A673 (cell line): ENCODE results near the gene SMIM8. TPM values are rescaled to one million over a fixed set of nuclear protein-coding genes. Genes with fewer than 3 reads are reported as not detected.
"Not testable (repeated sequence)": the region's sequence is repeated elsewhere in the genome, so short reads cannot be mapped to it uniquely, and the experiment has no call there.

ENCODE experiments used
- BruUV-seq: library from RNA; stranded (reverse); fragments of 400-500 nt; replicated peaks from 2 replicates; lab custom pipeline; 2021; lab: Mats Ljungman, UMichigan
- CTCF ChIA-PET: fragments of 300-600 bp; sonication (Branson Sonifier 250); formaldehyde crosslinking; loops from one replicate; lab custom pipeline; 2022; ENCODE audit warnings: antibody characterized with exemption; lab: Charles Lee
- POLR2A ChIA-PET: fragments of 300-600 bp; sonication (Branson Sonifier 250); formaldehyde crosslinking; loops from one replicate; lab custom pipeline; 2022; ENCODE audit warnings: antibody characterized with exemption; ENCODE audit not compliant: low non-redundant PET; lab: Charles Lee
- DNase-seq: peaks from one replicate; pipeline ENCODE4 v3.0.0-alpha.2; 2015; ENCODE audit warnings: low spot score
- H3K27ac ChIP-seq: fragments of 200-600 bp; sonication (generic); 2 replicates; pipeline ENCODE4 v1.5.1; 2016; ENCODE audit warnings: mixed run types, low read depth, mild to moderate bottlenecking, mixed read lengths, antibody characterized with exemption, low read length; ENCODE audit not compliant: poor library complexity, severe bottlenecking
- H3K27me3 ChIP-seq: fragments of 200-600 bp; sonication (generic); replicated peaks from 2 replicates; pipeline ENCODE4 v1.6.1; 2017; ENCODE audit warnings: mixed run types, low read depth, mild to moderate bottlenecking, mixed read lengths, antibody characterized with exemption, low read length; ENCODE audit not compliant: insufficient read depth, poor library complexity
- H3K36me3 ChIP-seq: fragments of 200-600 bp; sonication (generic); 2 replicates; pipeline ENCODE4 v1.6.1; 2016; ENCODE audit warnings: mixed run types, mild to moderate bottlenecking, mixed read lengths, antibody characterized with exemption, low read length; ENCODE audit not compliant: insufficient read depth, poor library complexity, severe bottlenecking
- H3K4me1 ChIP-seq: fragments of 200-600 bp; sonication (generic); 2 replicates; pipeline ENCODE4 v1.6.1; 2017; ENCODE audit warnings: mixed run types, mild to moderate bottlenecking, mixed read lengths, antibody characterized with exemption, low read length; ENCODE audit not compliant: insufficient read depth, poor library complexity, severe bottlenecking
- H3K4me3 ChIP-seq: fragments of 200-600 bp; sonication (generic); 2 replicates; pipeline ENCODE4 v1.5.1; 2016; ENCODE audit warnings: low read depth, mixed run types, mild to moderate bottlenecking, mixed read lengths, low read length; ENCODE audit not compliant: poor library complexity, severe bottlenecking
- H3K9me3 ChIP-seq: fragments of 200-600 bp; sonication (generic); 2 replicates; pipeline ENCODE4 v1.6.1; 2016; ENCODE audit warnings: mixed run types, low read depth, mild to moderate bottlenecking, mixed read lengths, antibody characterized with exemption, low read length; ENCODE audit not compliant: poor library complexity, severe bottlenecking
- EZH2 ChIP-seq: fragments of 200-600 bp; sonication (generic); IDR thresholded peaks from 2 replicates; pipeline ENCODE4 v1.6.1; 2017; ENCODE audit warnings: borderline replicate concordance, low read depth, mild to moderate bottlenecking, mixed read lengths, antibody characterized with exemption, low read length; ENCODE audit not compliant: poor library complexity, severe bottlenecking
- intact Hi-C: fragments of 100-400 bp; cut with micrococcal nuclease; formaldehyde crosslinking; loops from one replicate; pipeline ENCODE4 v1.10.0; 2022; ENCODE audit not compliant: unreplicated experiment
- total RNA-seq: library from RNA; stranded (reverse); gene quantifications from 2 replicates; pipeline ENCODE4 v1.2.3, GENCODE V29; 2021
- TF ChIP-seq, protein P1 (sequence below): fragments of 300-800, 200-600 bp; sonication (generic); conservative IDR thresholded peaks from 2 replicates; pipeline ENCODE4 v1.5.1; 2017; ENCODE audit warnings: low read depth, mild to moderate bottlenecking, antibody characterized with exemption, low read length, moderate library complexity, mixed read lengths

The SMIM8 gene
- total RNA-seq, 1 experiment from 2014 or later = 18.8 TPM

DNA sequence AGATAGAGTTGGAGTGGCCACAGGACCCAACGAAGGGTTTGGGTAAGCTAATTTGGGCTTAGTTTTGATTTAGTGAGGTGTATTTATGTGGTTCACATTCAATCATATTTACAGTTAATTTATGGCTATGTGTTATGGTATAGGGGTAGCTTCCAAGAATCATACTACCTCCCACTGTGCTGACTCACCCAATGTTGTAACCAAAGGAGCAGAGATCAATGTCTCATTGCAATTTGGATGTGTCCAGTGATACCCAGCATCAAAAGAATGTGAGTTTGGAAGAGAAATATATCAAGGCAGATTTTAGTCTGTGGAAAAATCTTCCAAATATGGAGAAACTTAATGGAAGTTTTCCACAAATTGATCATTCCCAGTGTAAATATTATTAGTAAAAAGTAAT, 25.3 kb upstream of the SMIM8 start:
- intact Hi-C loops = no loop called here
- CTCF ChIA-PET = no interaction called here
- no peak for DNase-seq
- Histone ChIP-seq H3K27me3 (peaks cover 67% of the 10 kb centered on the region), H3K4me1 (no peaks in the 10 kb centered on the region), H3K36me3 (no peaks in the 10 kb centered on the region), H3K27ac (no peak overlapping the region), H3K9me3 (no peaks in the 10 kb centered on the region), H3K4me3 (no peak overlapping the region)
- BruUV-seq = no TSS peak
- POLR2A ChIA-PET = interaction anchor here (0.5 kb wide), 1 partner anchor 250 kb away, joined by 4 read pairs; no protein-coding TSS in a partner anchor
- TF ChIP-seq, protein P1, sequence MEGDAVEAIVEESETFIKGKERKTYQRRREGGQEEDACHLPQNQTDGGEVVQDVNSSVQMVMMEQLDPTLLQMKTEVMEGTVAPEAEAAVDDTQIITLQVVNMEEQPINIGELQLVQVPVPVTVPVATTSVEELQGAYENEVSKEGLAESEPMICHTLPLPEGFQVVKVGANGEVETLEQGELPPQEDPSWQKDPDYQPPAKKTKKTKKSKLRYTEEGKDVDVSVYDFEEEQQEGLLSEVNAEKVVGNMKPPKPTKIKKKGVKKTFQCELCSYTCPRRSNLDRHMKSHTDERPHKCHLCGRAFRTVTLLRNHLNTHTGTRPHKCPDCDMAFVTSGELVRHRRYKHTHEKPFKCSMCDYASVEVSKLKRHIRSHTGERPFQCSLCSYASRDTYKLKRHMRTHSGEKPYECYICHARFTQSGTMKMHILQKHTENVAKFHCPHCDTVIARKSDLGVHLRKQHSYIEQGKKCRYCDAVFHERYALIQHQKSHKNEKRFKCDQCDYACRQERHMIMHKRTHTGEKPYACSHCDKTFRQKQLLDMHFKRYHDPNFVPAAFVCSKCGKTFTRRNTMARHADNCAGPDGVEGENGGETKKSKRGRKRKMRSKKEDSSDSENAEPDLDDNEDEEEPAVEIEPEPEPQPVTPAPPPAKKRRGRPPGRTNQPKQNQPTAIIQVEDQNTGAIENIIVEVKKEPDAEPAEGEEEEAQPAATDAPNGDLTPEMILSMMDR = no peak
- TF ChIP-seq EZH2 = no peak

DNA sequence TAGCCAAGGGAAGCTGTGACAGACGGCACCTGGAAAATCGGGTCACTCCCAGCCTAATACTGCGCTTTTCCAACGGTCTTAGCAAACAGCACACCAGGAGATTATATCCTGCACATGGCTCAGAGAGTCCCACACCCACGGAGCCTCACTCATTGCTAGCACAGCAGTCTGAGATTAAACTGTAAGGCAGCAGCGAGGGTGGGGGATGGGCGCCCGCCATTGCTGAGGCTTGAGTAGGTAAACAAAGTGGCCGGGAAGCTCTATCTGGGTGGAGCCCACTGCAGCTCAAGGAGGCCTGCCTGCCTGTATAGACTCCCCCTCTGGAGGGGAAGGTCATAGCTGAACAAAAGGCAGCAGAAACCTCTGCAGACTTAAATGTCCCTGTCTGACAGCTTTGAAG, 21.1 kb upstream of the SMIM8 start:
- H3K4me1 ChIP-seq, H3K36me3 ChIP-seq, H3K9me3 ChIP-seq, H3K4me3 ChIP-seq, H3K27ac ChIP-seq, DNase-seq, intact Hi-C loops, POLR2A ChIA-PET, CTCF ChIA-PET, BruUV-seq: not testable (repeated sequence)
- H3K27me3 ChIP-seq = peaks cover 37% of the 10 kb centered on the region

DNA sequence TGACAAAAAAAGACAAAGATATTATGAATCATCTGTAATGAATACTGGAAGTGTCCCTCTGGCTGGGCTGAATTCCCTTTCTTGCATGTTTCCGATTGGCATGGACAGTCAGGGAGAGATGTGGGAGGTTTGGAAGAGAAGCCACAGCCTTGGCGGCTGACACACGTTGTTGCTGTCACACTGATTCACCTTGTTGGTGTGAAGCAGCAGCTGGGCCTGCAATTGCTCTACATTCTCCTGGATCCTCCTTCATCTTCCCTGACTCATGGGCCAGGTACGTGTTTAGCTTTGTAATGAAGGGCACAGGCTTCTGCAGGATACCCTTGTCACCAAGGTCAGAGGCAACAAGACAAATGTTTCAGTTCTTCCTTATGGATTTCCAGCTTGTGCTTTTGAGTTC, 13.4 kb upstream of the SMIM8 start:
- H3K36me3 ChIP-seq = no peaks in the 10 kb centered on the region
- no peak overlapping the region for H3K4me3 ChIP-seq
- POLR2A ChIA-PET = no interaction called here
- BruUV-seq = no TSS peak
- H3K27me3 ChIP-seq = peaks cover 29% of the 10 kb centered on the region
- DNase-seq = no peak
- CTCF ChIA-PET = no interaction called here
- no peaks in the 10 kb centered on the region for H3K4me1 ChIP-seq
- no peaks in the 10 kb centered on the region for H3K9me3 ChIP-seq
- intact Hi-C loops = no loop called here
- TF ChIP-seq, protein P1 = no peak
- no peak for TF ChIP-seq EZH2
- no peak overlapping the region for H3K27ac ChIP-seq

DNA sequence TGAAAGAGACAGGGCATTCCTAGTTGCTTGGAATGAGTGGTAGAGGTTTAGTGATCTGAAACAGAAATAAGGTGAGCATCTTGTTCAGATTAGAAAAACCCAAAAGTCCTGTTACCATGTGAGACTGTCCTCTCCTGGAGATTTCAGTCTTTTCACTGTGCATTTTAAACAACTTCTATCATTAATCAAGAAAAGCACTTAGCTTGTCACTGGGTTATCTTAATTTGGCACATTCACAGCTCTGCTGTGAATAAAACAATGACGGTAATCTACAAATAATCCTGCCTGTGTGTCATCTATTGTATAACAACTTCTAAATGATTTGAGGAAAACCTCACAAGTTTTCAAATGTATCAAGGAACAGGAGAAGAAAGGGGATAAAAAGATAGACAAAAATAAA, 9.5 kb upstream of the SMIM8 start:
- no peaks in the 10 kb centered on the region for H3K4me1 ChIP-seq
- POLR2A ChIA-PET = no interaction called here
- H3K9me3 ChIP-seq = no peaks in the 10 kb centered on the region
- peaks cover 33% of the 10 kb centered on the region for H3K27me3 ChIP-seq
- no peak for DNase-seq
- no peaks in the 10 kb centered on the region for H3K36me3 ChIP-seq
- BruUV-seq = no TSS peak
- no peak overlapping the region for H3K4me3 ChIP-seq
- no peak overlapping the region for H3K27ac ChIP-seq
- intact Hi-C loops = no loop called here
- TF ChIP-seq, protein P1 = no peak
- TF ChIP-seq EZH2 = no peak
- CTCF ChIA-PET = no interaction called here
